ENCODE data around the gene PRSS50. TPM values are rescaled to one million over a fixed set of nuclear protein-coding genes. Genes with fewer than 3 reads are reported as not detected.

Gene PRSS50
- total RNA-seq, 2 donors from 2014 or later: not detected

GRCh38 chr3:46716461-46717441 lies 918 bp downstream of the PRSS50 start:
- DNase-seq: peak; percentile 9
- no peaks in the 10 kb centered on the region for H3K9me3 ChIP-seq
- H3K4me1 ChIP-seq: no peaks in the 10 kb centered on the region
- TF ChIP-seq CTCF (IDR thresholded peaks at IDR 0.05): no peak
- H3K9ac ChIP-seq (ENCODE audit: low read depth in 2 of 2, low read length in 2 of 2): no peak overlapping the region
- H3K36me3 ChIP-seq: no peaks in the 10 kb centered on the region
- intact Hi-C loops (cut with DNase I): no loop called here
- H3K27me3 ChIP-seq: peaks cover 3% of the 10 kb centered on the region
- H3K27ac ChIP-seq: no peak overlapping the region
- no peak overlapping the region for H3K4me3 ChIP-seq

GRCh38 chr3:46715507-46716175 lies 2.0 kb downstream of the PRSS50 start:
- no peak overlapping the region for H3K4me3 ChIP-seq
- H3K9me3 ChIP-seq: no peaks in the 10 kb centered on the region
- intact Hi-C loops (cut with DNase I): no loop called here
- TF ChIP-seq CTCF (IDR thresholded peaks at IDR 0.05): no peak
- DNase-seq: no peak
- H3K27me3 ChIP-seq: peaks cover 3% of the 10 kb centered on the region
- no peaks in the 10 kb centered on the region for H3K4me1 ChIP-seq
- H3K27ac ChIP-seq: no peak overlapping the region
- no peak overlapping the region for H3K9ac ChIP-seq (ENCODE audit: low read depth in 2 of 2, low read length in 2 of 2)
- H3K36me3 ChIP-seq: no peaks in the 10 kb centered on the region

GRCh38 chr3:46714728-46715506 lies 2.8 kb downstream of the PRSS50 start:
- Histone ChIP-seq H3K9me3 (no peaks in the 10 kb centered on the region), H3K27me3 (peaks cover 3% of the 10 kb centered on the region), H3K36me3 (no peaks in the 10 kb centered on the region), H3K27ac (no peak overlapping the region), H3K4me1 (no peaks in the 10 kb centered on the region), H3K4me3 (no peak overlapping the region), H3K9ac (ENCODE audit: low read depth in 2 of 2, low read length in 2 of 2) (no peak overlapping the region)
- TF ChIP-seq CTCF (IDR thresholded peaks at IDR 0.05): no peak
- intact Hi-C loops (cut with DNase I): no loop called here
- DNase-seq: no peak

- Histone ChIP-seq H3K4me3 (no peak overlapping the region), H3K27me3 (peaks cover 3% of the 10 kb centered on the region), H3K9ac (ENCODE audit: low read depth in 2 of 2, low read length in 2 of 2) (no peak overlapping the region), H3K9me3 (no peaks in the 10 kb centered on the region), H3K36me3 (no peaks in the 10 kb centered on the region), H3K4me1 (no peaks in the 10 kb centered on the region), H3K27ac (no peak overlapping the region)
- intact Hi-C loops (cut with DNase I): no loop called here
- no peak for TF ChIP-seq CTCF (IDR thresholded peaks at IDR 0.05)
- DNase-seq: no peak
Observed at GRCh38 chr3:46713898-46714552, 3.6 kb downstream of the PRSS50 start.

All from colonic mucosa (tissue), 4 donors.